Measurements from ENCODE around the gene DOCK3.
"Not testable (repeated sequence)": the region's sequence is repeated elsewhere in the genome, so short reads cannot be mapped to it uniquely, and the experiment has no call there.

DOCK3 gene

DNA sequence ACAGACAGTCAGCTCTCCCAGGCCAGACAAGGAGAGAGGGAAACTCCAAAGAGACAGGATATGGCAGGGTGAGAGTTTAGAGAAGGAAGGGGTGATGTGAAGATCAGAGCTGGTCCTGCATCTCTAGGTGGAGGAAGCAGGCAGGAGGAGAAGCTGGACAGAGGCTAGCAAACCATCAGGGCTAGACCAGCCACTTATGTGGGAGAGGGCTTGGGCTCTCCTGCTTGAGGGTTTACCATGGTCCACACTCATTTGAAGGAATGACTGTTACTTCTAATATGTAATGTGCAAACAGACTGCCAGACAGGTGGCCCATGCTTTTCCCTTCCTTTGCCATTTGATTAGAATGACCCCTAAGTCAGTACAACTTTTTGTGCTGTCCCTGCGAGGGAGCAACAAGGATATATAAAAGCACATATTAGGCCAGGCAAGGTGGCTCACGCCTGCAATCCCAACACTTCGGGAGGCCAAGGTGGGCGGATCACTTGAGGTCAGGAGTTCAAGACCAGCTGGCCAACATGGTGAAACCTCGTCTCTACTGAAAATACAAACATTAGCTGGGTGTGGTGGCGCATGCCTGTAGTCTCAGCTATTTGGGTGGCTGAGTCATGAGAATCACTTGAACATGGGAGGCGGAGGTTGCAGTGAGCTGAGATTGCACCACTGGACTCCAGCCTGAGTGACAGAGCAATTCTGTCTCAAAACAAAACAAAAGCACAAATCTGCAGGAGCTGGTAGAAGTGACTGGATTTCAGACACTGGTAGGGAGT lies 669.4 kb downstream of the DOCK3 start:
- DNase-seq: no peak

- no peak for DNase-seq
Observed at GRCh38 chr3:51350751-51351150, 676.0 kb downstream of the DOCK3 start.

DNA sequence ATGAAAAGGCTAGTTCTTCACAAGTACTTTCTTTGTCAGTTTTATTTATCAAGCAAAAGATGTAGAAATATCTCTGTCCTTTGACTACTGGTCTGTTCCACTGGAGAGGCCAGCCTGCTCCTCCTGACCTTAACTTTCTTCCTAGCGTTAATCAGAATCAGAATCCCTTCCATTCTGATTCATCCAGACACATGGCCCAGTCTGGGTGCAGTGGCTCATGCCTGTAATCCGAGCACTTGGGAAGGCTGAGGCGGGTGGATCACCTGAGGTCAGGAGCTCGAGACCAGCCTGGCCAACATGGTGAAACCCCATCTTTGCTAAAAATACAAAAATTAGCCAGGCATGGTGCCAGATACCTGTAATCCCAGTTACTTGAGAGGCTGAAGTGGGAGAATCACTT lies 678.4 kb downstream of the DOCK3 start:
- no peak for DNase-seq

- no peak for DNase-seq
Observed at GRCh38 chr3:51353691-51354090, 679.0 kb downstream of the DOCK3 start.

- no peak for DNase-seq
Observed at GRCh38 chr3:51354172-51354571, 679.4 kb downstream of the DOCK3 start.

DNA sequence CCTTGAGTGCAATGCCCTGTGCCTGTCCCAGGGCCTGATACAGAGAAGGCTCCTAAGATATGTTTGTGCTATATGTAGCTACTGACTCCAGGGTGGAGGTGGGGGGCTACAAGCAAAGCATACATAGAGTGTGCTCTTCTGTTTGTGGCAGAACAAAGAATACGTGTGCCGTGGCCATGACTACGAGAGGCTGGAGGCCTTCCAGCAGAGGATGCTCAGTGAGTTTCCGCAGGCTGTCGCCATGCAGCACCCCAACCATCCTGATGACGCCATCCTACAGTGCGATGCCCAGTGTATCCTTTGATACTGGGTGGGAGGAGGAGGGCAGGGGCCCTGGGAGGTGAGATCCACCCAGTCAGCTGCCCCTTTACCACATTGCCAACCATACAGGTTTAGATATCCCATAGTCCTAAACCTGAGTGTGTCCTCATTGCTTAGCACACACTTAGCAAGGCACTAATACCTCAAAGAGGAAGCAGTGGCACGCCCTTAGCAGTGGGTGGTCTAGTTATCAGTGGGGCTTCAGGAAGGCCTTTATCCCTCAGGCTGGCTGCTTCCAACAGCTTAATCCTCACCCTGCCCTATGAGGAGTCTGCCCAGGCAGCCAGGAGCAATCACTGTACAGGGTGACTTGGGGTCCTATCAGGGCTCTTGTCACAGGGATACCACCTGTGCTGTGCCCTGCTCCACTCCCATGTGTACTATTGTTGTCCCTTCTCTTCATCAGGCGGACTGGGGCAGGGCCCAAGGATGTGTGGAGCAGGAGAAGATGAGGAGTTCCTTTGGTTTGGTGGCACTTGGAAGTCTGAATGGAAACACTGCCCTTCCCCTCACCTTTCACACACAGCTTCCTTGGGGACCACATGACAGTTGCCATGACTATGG lies 680.2 kb downstream of the DOCK3 start:
- no peak for DNase-seq

- no peak for DNase-seq
Observed at GRCh38 chr3:51355891-51356578, 681.3 kb downstream of the DOCK3 start.

DNA sequence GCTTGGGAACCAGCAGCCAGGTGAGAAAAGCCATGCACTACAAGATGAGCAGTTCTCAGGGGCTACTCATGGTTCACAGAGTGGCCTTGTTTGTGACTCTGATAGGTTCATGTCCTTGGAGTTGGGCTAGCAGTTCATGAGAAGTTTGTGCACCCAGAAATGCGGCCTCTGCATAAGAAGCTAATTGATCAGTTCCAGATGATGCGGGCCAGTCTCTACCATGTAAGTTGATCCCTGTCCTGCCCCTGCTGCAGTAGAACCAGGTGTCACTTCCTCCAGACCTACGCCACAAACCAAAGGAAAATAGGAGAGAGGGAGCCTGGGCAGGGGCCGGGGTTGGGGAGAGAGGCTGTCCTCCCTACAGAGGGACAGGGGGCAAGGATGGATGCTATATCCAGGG lies 683.1 kb downstream of the DOCK3 start:
- DNase-seq: no peak

GRCh38 chr3:51358981-51359380 lies 684.3 kb downstream of the DOCK3 start:
- no peak for DNase-seq

DNA sequence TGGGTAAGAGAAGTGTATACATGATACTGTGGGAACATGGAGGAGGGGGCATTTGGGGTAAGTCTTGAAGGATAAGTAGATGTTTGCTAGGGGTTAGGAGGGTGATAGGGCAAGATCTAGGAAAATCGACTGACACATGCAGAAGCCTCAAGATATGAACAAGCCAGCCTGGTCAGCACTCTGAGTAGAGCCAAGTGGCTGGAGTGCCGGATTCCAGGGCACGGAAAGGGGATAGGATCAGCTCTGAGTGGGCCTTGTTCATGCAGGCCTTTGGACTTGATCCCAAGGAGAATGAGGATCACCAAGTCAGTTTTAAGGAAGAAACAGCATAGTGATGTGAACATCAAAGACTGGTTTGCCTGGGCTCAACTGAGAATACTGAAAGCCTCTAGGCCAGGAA lies 686.1 kb downstream of the DOCK3 start:
- no peak for DNase-seq

DNA sequence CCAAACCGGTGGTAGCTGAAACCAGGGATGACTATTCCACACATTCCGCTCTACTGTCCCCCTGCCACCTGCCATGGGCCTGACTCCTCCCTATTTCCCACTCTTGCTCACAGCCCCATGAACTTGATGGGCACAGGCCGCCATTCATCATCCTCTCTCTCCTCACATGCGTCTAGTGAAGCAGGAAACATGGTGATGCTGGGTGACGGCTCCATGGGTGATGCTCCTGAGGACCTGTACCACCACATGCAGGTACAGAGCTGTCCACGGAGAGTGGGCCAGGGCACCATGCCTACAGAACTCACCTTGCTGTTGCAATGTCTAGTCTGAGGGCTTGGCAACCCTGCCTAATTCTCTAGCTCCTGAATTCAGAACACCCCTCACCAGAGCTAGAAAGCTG lies 687.0 kb downstream of the DOCK3 start:
- DNase-seq: no peak

- DNase-seq: no peak
Observed at GRCh38 chr3:51362476-51362875, 687.7 kb downstream of the DOCK3 start.

GRCh38 chr3:51368276-51368675 lies 693.5 kb downstream of the DOCK3 start:
- DNase-seq: not testable (repeated sequence)

- no peak for DNase-seq
Observed at GRCh38 chr3:51371943-51372557, 697.3 kb downstream of the DOCK3 start.

DNA sequence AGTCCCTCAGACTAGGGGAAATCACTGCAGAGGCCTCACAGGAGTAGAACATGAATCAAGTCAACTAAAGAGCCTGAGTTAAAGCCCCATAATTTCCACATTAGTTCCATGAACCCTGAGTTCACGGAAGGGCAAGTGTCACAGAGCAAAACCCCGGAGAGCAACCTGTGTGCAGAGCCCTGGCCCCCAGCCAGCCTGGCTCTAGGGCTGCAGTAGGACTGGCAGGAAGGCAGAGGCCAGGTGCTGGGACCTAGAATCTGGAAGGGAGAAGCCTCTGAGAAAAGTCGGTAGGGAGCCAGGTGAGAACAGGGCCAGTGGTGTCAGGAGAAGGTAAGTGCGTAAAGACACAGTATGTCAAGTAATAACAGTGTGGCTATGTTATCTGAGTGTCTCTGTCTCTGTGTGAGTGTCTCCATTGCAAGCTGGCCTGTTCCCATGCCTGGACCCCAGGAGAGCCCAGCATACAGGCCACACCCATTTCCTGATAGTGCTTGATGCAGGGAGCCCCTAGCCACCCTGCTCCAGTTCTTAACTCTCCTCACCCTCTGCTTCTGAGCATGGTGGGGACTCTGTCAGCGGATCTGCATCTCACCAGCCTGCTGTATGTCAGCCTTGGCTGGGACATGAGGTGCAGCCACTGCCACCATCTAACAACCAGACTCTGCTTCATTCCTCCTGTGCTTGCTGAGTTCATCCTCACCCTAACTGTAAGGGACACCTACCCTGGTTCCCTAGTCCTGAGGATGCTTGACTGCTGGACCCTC lies 699.1 kb downstream of the DOCK3 start:
- no peak for DNase-seq

DNA sequence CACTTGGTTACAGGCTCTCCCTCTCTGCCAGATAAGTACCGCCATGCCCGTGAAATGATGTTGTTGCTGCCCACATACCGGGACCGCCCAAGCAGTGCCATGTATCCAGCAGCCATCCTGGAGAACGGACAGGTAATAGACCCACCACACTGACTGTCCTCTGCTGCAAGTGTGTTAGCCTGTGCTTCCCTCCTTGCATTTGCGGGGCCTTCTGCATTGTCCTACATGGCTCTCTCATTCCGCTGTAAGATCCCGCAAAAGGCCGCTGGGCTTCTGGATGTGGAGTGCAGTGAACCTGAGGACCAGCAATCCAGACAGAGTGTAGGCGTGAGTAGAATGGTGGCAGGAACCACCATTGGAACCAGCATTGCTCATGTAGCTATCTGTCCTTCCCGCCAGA lies 699.7 kb downstream of the DOCK3 start:
- DNase-seq: no peak

GRCh38 chr3:51375136-51375535 lies 700.4 kb downstream of the DOCK3 start:
- no peak for DNase-seq

DNA sequence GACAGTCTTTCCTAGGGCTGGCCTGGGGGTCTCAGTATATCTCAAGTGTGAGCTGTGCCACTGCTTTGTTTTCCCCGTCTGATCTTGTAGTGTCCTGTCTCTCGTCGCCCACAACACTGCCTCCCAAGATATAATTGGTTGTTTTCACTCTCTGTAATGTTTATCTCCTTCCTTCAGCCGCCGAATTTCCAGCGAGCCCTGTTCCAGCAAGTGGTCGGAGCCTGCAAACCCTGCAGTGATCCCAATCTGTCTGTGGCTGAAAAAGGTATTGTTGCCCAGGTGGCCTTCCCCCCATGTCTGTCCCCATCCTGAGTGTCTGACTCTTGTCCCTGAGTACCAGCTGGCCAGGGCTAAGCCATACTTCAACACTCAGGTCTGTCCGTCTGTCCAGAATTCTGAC lies 700.8 kb downstream of the DOCK3 start:
- no peak for DNase-seq

- DNase-seq: no peak
Observed at GRCh38 chr3:51378065-51378464, 703.3 kb downstream of the DOCK3 start.

GRCh38 chr3:51378726-51379125 lies 704.0 kb downstream of the DOCK3 start:
- DNase-seq: no peak

- no peak for DNase-seq
Observed at GRCh38 chr3:51379301-51379700, 704.6 kb downstream of the DOCK3 start.

DNA sequence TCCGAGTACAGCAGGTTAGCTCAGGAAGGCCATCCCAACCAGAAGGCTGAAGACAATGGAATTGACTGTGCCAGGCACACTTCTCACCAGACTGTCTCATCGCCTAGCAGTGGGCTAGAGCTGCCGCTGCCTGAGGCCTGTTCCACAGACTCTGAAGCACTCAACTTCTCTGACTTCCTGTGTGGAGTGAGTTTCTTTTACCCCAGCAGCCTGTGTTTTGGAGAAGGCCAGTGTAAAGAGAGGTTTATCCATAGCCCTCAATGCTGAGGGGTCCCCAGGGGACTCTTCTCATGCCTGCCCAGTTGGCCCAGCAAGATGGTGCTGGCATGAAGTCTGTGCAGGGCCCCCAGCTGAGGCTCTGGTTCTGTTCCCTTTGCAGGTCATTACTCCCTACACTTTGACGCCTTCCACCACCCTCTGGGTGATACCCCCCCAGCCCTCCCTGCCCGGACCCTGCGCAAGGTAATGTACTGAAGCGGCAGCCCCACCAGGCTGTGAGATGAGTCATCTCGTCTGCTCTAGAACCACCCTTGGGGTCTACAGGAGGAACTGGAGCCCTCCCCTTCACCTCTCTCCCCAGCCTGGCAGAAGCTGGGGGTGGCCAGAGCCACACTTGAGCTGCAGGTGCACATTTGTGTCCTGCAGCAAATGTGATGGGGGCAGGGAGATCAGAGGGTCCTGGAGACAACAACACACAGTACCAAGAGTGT lies 705.2 kb downstream of the DOCK3 start:
- DNase-seq: no peak

Data from stimulated activated CD4-positive, alpha-beta T cell treated with anti-CD3 and anti-CD28 coated beads, Interleukin-4, amount 100 ng/mL, for 1 hour (primary cell).